ACC112 (cell line): Measurements from ENCODE around the gene SCGB1D4.

Experiments used
- H2AFZ ChIP-seq: fragments of 200-600 bp; sonication (generic); one replicate; pipeline ENCODE4 v1.6.0; 2017; ENCODE audit warnings: antibody characterized with exemption, low read length; ENCODE audit not compliant: unreplicated experiment
- H3K27ac ChIP-seq: fragments of 200-600 bp; sonication (generic); 2 replicates; pipeline ENCODE4 v1.5.1; 2014; ENCODE audit warnings: low read depth, mild to moderate bottlenecking, antibody characterized with exemption, low read length, moderate library complexity
- H3K27me3 ChIP-seq: fragments of 200-600 bp; sonication (generic); 2 replicates; pipeline ENCODE4 v1.6.1; 2014; ENCODE audit warnings: mild to moderate bottlenecking, antibody characterized with exemption, low read length, moderate library complexity, mixed read lengths; ENCODE audit not compliant: insufficient read depth
- H3K36me3 ChIP-seq: fragments of 200-600 bp; sonication (generic); 2 replicates; pipeline ENCODE4 v1.6.1; 2016; ENCODE audit warnings: mild to moderate bottlenecking, antibody characterized with exemption, low read length, moderate library complexity, mixed read lengths; ENCODE audit not compliant: insufficient read depth
- H3K4me1 ChIP-seq: fragments of 200-600 bp; sonication (generic); one replicate; pipeline ENCODE4 v1.6.1; 2016; ENCODE audit warnings: low read length, mixed read lengths; ENCODE audit not compliant: insufficient read depth, unreplicated experiment, control insufficient read depth
- H3K4me3 ChIP-seq: fragments of 200-600 bp; sonication (generic); 2 replicates; pipeline ENCODE4 v1.5.1; 2014; ENCODE audit warnings: mild to moderate bottlenecking, low read depth, low read length
- H3K79me2 ChIP-seq: fragments of 200-600 bp; sonication (generic); one replicate; pipeline ENCODE4 v1.6.0; 2016; ENCODE audit warnings: low read length; ENCODE audit not compliant: control insufficient read depth, unreplicated experiment, insufficient read depth

SCGB1D4 gene

GRCh38 chr11:62253999-62254542 lies 44.8 kb downstream of the SCGB1D4 start:
- H3K4me1 ChIP-seq, result peaks cover 6% of the 10 kb centered on the region
- no peak overlapping the region for H2AFZ ChIP-seq
- H3K27ac ChIP-seq, result no peak overlapping the region
- no peak overlapping the region for H3K4me3 ChIP-seq
- peaks cover 52% of the 10 kb centered on the region for H3K27me3 ChIP-seq
- H3K36me3 ChIP-seq, result no peaks in the 10 kb centered on the region
- no peaks in the 10 kb centered on the region for H3K79me2 ChIP-seq

- Histone ChIP-seq H3K4me1 (peaks cover 6% of the 10 kb centered on the region), H3K27ac (no peak overlapping the region), H3K27me3 (peaks cover 57% of the 10 kb centered on the region), H2AFZ (no peak overlapping the region), H3K36me3 (no peaks in the 10 kb centered on the region), H3K79me2 (no peaks in the 10 kb centered on the region), H3K4me3 (no peak overlapping the region)
Observed at GRCh38 chr11:62251698-62252097, 47.2 kb downstream of the SCGB1D4 start.
